ENCODE data around the gene SYP.
"Not testable (repeated sequence)": the region's sequence is repeated elsewhere in the genome, so short reads cannot be mapped to it uniquely, and the experiment has no call there.

Gene SYP

DNA sequence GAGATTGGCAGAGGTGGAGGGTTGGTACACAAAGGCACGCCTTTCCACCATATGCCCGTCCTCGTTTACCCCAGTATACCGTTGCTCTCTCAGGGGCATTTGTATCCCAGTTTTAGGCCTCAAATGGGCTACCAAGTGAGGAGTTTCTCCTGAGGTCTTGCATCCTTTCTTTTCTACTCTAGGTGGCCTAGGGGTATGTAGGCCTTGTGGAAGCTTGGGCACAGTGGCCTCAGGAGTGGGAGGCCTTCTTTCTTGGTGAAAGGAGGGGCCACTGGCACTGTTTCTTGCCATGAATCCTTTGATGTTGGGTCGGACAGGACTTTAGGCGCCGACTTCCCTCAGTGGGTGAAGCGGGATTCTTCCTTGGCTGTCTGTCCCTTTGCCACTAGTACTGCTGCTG is 52.7 kb downstream of the SYP start:
- in situ Hi-C loops (cut with HindIII; ENCODE audit: low sequenced_read_pairs), result no loop called here

DNA sequence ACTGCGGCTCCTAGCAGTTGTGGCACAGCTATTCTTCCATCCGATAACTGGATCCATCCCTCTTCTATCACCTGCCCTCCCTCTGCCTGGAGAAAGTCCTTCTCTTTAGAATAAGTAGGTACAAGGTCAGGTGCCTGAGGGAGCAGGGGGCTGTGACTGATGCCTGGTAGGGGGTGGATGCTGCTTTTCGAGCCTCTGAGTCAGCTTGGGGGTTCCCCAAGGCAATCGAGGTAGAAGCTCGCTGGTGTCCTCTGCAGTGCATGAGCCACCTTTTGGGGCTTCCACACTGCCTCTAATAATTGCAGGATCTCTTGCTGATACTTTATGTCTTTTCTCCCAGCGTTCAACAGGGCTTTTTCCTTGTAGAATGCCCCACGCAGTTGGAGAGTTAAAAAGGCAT is 56.8 kb downstream of the SYP start:
- in situ Hi-C loops (cut with HindIII; ENCODE audit: low sequenced_read_pairs), result not testable (repeated sequence)

DNA sequence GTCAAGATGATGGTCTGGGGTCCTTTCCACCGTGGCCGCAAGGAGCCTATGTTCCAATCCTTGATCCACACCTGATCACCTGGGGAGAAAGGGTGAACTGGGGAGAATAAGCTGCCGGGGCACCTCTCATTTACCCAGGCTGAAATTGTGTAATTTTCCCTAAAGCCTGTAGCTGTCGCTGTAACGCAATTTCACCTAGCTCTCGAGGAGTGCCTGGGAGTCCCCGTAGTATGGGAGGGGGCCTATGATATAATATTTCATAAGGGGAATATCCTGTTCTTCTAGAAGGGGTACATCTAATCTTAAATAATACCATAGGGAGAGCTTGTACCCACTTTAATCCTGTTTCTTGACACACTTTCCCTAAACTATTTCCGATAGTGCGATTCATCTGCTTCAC is 57.7 kb downstream of the SYP start:
- in situ Hi-C loops (cut with HindIII; ENCODE audit: low sequenced_read_pairs), result not testable (repeated sequence)

DNA sequence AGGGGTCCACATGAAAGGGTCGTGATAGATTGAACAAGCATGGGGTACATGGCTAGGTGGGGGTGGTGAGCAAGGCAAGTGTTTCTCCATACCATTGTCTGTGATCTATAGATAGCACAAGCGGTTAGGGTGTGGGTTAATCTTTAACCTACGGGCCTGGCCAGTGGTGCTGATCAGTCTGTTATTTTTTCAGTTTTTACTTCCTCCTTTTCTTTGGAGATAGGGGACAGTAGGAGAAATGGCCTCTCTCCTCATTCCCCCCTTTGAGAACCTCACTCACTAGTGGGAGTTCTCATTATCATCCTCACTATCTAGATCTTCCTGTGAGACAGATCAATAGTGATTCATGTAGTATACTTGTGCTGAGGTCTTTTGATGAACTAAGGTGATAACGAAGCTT is 60.3 kb downstream of the SYP start:
- in situ Hi-C loops (cut with HindIII; ENCODE audit: low sequenced_read_pairs), result no loop called here

All from endothelial cell of hepatic sinusoid (primary cell).